HG03442 (cell line): ENCODE measurements around the gene COL23A1.
"Not testable (repeated sequence)": the region's sequence is repeated elsewhere in the genome, so short reads cannot be mapped to it uniquely, and the experiment has no call there.

ENCODE experiments used
- ATAC-seq: cut with Tn5 transposase; IDR thresholded peaks from one replicate; pipeline ENCODE4 v1.9.1; 2021; ENCODE audit warnings: mild to moderate bottlenecking, moderate library complexity; ENCODE audit not compliant: unreplicated experiment

COL23A1 gene

DNA sequence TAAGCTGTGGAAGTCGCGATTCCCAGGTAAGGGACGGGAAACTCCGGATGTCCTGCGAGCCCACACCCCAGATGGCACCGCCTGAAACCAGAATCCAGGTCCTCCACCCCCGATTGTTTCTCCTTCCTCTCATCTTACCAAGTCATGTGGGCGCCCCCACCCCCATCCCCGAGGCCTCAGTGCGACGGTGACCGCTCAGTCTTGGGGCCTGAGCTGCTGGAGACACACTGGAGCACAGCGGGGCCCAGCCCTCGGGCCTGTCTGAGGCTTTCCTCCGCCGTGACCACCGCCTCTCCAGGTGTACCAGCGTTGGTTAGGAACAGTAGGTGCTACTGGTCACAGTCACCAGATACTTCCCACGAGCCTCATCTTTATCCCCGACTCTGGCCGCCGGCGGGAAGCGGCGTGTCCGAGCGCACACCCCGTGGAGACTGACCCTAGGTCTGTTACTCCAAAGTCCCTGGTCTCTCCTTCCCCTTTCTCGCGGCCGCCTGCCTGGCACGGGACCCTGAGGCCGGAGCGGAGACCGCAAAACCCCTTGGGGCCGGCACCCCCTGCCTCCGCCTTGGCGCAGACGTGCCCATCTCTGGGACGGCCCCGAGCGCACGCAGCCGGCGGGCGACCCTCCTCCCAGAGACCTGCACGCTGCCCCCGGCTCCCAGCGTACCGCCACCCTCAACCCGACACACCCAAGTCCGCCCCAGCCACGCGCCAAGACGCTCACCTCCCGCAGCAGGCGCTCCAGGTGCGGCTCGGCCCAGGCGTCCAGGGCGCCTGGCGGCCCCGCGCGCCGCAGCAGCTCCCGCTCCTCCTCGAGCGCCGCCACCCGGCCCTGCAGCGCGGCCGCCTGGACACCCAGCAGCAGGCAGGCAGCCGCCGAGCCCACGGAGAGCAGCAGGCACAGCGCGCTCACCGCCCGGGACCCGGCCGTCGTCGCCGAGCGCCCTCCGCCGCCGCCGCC, 733 bp downstream of the COL23A1 start:
- no peak for ATAC-seq

GRCh38 chr5:178588769-178589168, 1.4 kb downstream of the COL23A1 start:
- ATAC-seq = no peak

- ATAC-seq = no peak
These were observed 2.2 kb downstream of the COL23A1 start for GRCh38 chr5:178587763-178588611.

DNA sequence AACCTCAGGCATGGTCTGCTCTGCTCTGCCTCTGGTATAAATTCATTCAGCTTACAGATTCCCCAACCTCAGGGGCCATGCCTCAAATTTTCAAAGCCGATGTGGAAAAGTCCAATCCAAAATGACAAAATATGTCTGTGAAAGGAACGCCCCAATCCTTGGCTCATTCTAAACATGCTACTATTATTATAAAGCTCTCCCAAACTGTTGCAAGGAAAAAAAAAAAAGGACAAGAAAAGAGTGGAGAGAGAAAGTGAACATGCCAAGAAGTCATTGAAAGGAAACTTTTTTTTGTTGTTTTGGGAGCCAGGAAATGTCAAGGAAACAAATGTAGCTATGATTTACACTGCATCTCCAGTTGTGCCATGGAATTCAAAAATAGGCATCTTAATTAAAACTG, 3.8 kb downstream of the COL23A1 start:
- ATAC-seq = no peak

DNA sequence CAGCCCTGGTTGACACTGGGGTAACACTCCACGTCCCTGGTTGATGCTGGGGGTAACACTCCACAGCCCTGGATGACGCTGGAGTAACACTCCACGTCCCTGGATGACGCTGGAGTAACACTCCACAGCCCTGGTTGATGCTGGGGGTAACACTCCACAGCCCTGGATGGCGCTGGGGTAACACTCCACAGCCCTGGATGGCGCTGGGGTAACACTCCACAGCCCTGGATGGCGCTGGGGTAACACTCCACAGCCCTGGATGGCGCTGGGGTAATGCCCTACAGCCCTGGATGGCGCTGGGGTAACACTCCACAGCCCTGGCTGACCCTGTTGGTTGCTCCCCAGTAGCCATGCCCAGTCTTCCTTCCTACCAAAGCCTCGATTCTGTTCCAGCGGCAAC, 4.8 kb downstream of the COL23A1 start:
- ATAC-seq = not testable (repeated sequence)

GRCh38 chr5:178583279-178583678, 6.9 kb downstream of the COL23A1 start:
- no peak for ATAC-seq

DNA sequence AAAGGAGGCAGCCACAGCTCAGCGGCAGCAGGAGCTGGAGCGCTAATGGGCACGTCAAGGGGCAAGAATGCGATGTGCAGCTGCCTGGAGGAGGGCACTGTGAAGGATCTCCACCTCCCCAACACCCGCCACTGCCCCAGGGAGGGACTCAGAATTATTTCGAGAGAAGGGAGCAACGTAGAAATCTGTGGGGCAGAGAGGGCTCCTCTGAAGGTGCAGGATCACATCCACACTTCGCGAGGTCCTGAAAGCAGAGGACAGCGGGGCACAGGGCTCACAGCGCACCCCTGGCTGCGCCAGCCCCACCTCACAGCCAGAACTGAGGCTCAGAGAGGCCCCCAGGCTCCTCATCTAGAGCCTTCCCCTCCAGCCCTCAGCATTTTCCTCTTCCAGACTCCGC, 7.9 kb downstream of the COL23A1 start:
- no peak for ATAC-seq

GRCh38 chr5:178581621-178582020, 8.6 kb downstream of the COL23A1 start:
- ATAC-seq = no peak

DNA sequence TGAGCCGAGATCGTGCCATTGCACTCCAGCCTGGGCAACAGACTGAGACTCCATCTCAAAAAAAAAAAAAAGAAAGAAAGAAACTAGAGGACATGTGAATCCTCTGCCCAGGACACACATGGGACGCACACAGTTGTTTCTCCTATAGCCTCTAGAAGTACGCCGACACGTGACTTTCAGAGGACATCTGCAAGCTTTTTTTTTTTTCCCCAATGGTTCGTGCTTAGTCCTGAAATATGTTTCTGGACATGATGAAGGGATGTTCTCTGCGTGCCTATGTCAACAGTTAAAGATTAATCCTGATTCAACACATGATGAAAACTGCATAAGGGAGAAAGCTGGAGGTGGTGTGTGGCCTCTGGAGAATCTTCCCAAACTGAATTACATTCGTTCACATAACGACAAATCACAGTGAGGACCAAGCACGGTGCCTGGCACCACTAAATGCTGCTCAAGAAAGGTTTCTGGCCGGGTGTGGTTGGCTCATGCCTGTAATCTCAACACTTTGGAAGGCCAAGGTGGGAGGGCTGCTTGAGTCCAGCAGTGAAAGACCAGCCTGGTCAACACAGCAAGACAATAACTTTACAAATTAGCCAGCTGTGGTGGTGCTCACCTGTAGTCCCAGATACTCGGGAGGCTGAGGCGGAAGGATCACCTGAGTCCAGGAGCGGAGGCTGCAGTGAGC, 9.8 kb downstream of the COL23A1 start:
- ATAC-seq = no peak

DNA sequence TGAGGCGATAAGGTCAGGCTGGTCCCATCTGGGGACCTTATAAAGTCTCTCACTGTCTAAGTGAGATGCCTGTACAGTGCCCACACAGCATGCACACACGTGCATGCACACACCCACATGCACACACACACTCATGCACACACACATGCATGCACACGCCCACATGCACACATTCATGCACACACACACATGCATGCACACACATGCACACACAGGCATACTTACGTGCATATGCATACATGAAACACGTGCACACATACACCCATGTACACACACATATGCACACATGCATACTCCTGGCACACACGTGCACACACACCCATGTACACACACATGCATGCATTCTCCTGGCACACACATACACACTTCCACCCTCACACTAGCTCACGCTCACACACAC, 12.2 kb downstream of the COL23A1 start:
- no peak for ATAC-seq

DNA sequence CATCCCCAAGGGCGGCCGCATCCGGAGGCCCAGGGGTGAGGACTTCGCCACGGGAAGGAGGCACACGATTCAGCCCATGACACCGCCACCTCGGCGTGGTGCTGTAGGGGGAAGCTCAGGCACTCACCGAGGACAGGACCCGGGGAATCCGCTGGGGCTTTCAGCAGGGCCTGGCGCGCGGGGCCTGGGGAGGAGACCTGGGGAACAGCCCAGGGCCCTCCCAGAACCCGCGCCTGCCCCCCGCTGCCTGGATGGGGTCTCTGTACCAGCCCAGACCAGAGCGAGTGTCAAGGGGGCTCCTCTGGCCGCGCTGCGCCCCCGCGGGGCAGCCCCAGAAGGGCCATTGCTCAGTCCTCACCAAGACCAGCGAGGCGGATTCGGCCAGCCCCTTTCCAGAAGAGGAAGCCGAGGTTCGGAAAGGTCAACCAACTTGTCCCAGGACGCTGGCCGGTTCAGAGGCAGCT, 12.8 kb downstream of the COL23A1 start:
- no peak for ATAC-seq

- no peak for ATAC-seq
These were observed 13.4 kb downstream of the COL23A1 start for GRCh38 chr5:178576591-178577351.

DNA sequence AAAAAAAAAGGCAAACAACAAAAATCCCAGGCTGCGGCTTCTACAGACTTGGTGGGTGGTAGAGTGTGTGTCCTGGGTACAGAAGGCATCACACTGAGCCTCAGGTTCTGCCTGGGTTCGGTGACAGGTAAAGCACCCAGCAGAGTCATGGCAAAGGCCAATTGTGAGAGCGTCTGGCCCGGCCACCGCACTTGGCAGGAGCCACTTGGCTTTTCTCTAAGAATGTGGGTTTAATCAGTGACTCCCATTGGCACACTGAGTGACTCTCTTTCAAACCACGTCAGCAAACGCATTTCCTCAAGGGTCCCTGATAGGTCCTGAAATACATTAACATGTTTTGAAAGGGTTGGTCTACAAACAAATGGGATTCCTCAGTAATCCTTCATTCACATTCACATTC, 17.0 kb downstream of the COL23A1 start:
- no peak for ATAC-seq

DNA sequence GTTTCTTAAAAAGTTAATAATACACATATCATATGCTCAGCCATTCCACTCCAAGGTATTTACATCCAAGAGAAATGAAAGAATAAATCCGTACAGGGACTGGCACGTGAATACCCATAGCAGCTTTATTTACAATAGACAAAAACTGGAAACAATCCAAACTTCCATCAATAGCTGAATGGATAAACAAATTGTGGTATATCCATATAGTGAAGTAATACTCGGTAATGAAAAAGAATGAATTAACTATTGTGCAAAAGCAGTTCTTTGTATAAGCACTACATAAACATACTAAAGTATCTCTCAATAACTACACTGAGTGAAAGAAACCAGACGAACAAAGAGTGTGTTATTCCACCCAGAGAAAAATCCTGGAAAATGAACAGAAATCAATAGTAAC, 17.6 kb downstream of the COL23A1 start:
- no peak for ATAC-seq

- ATAC-seq = no peak
These were observed 20.7 kb downstream of the COL23A1 start for GRCh38 chr5:178569485-178569884.

DNA sequence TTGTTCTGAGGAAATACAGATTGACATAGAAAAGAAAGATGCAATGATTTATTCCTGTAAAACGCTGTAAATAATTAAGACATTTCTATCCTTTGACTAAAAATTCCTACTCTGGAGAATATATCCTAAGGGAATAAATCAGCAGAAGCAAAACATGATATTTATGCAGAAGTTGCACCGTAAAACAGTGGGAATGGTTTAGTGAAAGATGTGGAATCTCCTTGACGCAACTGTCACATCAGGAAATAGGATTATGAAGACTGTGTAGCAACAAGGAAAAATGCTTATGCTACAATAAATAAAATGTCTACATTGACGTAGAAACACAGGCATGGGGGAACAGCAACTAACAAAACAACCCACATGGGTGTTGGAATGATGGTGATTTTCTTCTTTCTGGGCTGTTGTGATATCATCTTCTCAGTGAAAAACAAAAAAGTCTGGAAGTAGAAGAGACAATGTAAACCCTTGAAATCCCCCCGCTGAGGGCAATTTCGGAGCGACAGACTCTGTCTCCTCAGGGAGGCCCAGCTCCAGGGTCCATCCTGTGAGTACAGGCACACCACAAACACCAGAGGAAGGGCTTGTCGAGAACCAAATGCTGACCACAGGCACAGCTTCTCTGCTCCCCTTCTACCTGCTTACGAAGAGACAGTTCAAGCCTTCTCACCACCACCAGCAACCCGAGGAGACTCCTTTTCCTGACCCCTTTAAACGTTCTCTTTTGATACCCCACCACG, 25.2 kb downstream of the COL23A1 start:
- ATAC-seq = no peak

DNA sequence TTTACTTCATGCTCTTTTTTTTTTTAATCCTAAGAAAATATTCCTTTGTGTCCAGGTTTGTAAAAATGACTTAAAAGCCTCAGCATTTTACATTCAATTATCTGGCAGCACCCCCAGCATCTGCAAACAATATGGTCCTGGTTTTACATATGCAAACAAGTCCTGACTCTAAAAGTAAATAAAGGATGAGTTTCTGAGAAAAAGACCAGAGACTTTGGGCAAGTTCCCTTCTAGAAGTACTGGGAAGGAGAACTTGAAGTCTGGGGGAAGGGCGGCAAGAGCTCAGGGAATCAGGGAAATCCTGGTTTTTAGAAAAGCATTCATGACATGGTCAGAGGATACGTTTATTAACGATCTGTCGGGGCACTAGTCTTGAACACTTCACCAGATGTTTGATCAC, 25.8 kb downstream of the COL23A1 start:
- no peak for ATAC-seq

- ATAC-seq = no peak
These were observed 26.6 kb downstream of the COL23A1 start for GRCh38 chr5:178563621-178564020.

- ATAC-seq = no peak
These were observed 28.4 kb downstream of the COL23A1 start for GRCh38 chr5:178561746-178562264.
